Measurements from ENCODE around the gene GALNT4.
A peak's percentile ranks its signal among the peaks of the same experiment; 100 is the strongest.

Gene GALNT4

GRCh38 chr12:89524541-89525304, at the start of gene GALNT4:
TSS of gene GALNT4 (minus strand) at chr12:89524796. CDS start at chr12:89524549, 247 bp downstream.
- H3K27ac ChIP-seq (ENCODE audit: poor library complexity, severe bottlenecking), result peak within 1 kb of the TSS; percentile 71
- no peaks in the 10 kb centered on the region for H3K9me3 ChIP-seq (ENCODE audit: severe bottlenecking)
- peak; percentile 77 for TF ChIP-seq CTCF (IDR thresholded peaks at IDR 0.05; ENCODE audit: poor library complexity, severe bottlenecking)
- peak; percentile 87 for DNase-seq (ENCODE audit: low spot score)
- H3K4me3 ChIP-seq (ENCODE audit: severe bottlenecking), result peak within 1 kb of the TSS; percentile 93
- peaks cover 18% of the 10 kb centered on the region for H3K4me1 ChIP-seq (ENCODE audit: insufficient read depth, poor library complexity, severe bottlenecking)
- no peaks in the 10 kb centered on the region for H3K27me3 ChIP-seq (ENCODE audit: insufficient read depth, poor library complexity, severe bottlenecking)
- ATAC-seq (ENCODE audit: low read depth), result peak; percentile 81
- peaks cover 19% of the 10 kb centered on the region for H3K36me3 ChIP-seq (ENCODE audit: low read depth)

GRCh38 chr12:89573051-89573810, 48.6 kb upstream of the GALNT4 start:
- H3K27ac ChIP-seq (ENCODE audit: poor library complexity, severe bottlenecking), result no peak overlapping the region
- DNase-seq (ENCODE audit: low spot score), result no peak
- TF ChIP-seq CTCF (IDR thresholded peaks at IDR 0.05; ENCODE audit: poor library complexity, severe bottlenecking), result no peak
- H3K27me3 ChIP-seq (ENCODE audit: insufficient read depth, poor library complexity, severe bottlenecking), result no peaks in the 10 kb centered on the region
- H3K4me1 ChIP-seq (ENCODE audit: insufficient read depth, poor library complexity, severe bottlenecking), result no peaks in the 10 kb centered on the region
- no peaks in the 10 kb centered on the region for H3K36me3 ChIP-seq (ENCODE audit: low read depth)
- no peak for ATAC-seq (ENCODE audit: low read depth)
- H3K4me3 ChIP-seq (ENCODE audit: severe bottlenecking), result no peak overlapping the region
- no peaks in the 10 kb centered on the region for H3K9me3 ChIP-seq (ENCODE audit: severe bottlenecking)

- no peaks in the 10 kb centered on the region for H3K36me3 ChIP-seq (ENCODE audit: low read depth)
- no peak overlapping the region for H3K27ac ChIP-seq (ENCODE audit: poor library complexity, severe bottlenecking)
- ATAC-seq (ENCODE audit: low read depth), result peak; percentile 37; the same call in 2 of the 3 replicates
- no peaks in the 10 kb centered on the region for H3K9me3 ChIP-seq (ENCODE audit: severe bottlenecking)
- peaks cover 6% of the 10 kb centered on the region for H3K4me1 ChIP-seq (ENCODE audit: insufficient read depth, poor library complexity, severe bottlenecking)
- no peaks in the 10 kb centered on the region for H3K27me3 ChIP-seq (ENCODE audit: insufficient read depth, poor library complexity, severe bottlenecking)
- DNase-seq (ENCODE audit: low spot score), result no peak
- TF ChIP-seq CTCF (IDR thresholded peaks at IDR 0.05; ENCODE audit: poor library complexity, severe bottlenecking), result no peak
- no peak overlapping the region for H3K4me3 ChIP-seq (ENCODE audit: severe bottlenecking)
Measured at GRCh38 chr12:89571491-89572195, 47.0 kb upstream of the GALNT4 start.

- Histone ChIP-seq H3K27ac (ENCODE audit: poor library complexity, severe bottlenecking) (peak overlapping the region; percentile 17), H3K27me3 (ENCODE audit: insufficient read depth, poor library complexity, severe bottlenecking) (no peaks in the 10 kb centered on the region), H3K4me1 (ENCODE audit: insufficient read depth, poor library complexity, severe bottlenecking) (peaks cover 6% of the 10 kb centered on the region), H3K4me3 (ENCODE audit: severe bottlenecking) (no peak overlapping the region), H3K9me3 (ENCODE audit: severe bottlenecking) (no peaks in the 10 kb centered on the region), H3K36me3 (ENCODE audit: low read depth) (no peaks in the 10 kb centered on the region)
- TF ChIP-seq CTCF (IDR thresholded peaks at IDR 0.05; ENCODE audit: poor library complexity, severe bottlenecking), result no peak
- no peak for ATAC-seq (ENCODE audit: low read depth)
- DNase-seq (ENCODE audit: low spot score), result no peak
Measured at GRCh38 chr12:89568484-89568883, 43.9 kb upstream of the GALNT4 start.
